Memory B cell (primary cell): ENCODE measurements around the gene SPG21.

ENCODE experiments used
- ATAC-seq: fragments of 150-1000 bp; cut with Tn5 transposase; 2 replicates; pipeline ENCODE4 v1.10.0; 2021; ENCODE audit warnings: low read depth, mild to moderate bottlenecking, moderate library complexity
- DNase-seq, 2 donors: peaks; one replicate each; pipeline ENCODE4 v3.0.0; 2022; ENCODE audit warnings: low spot score in 2 of 2
- H3K27ac Mint-ChIP-seq: one replicate; pipeline ENCODE4 v1.8.0; 2022; ENCODE audit warnings: mild to moderate bottlenecking, moderate library complexity, mixed read lengths
- H3K27me3 Mint-ChIP-seq: one replicate; pipeline ENCODE4 v1.8.0; 2022; ENCODE audit warnings: mixed read lengths
- H3K36me3 Mint-ChIP-seq: one replicate; pipeline ENCODE4 v1.8.0; 2022; ENCODE audit warnings: mild to moderate bottlenecking, mixed read lengths
- H3K4me1 Mint-ChIP-seq: one replicate; pipeline ENCODE4 v1.8.0; 2022; ENCODE audit warnings: mixed read lengths
- H3K4me3 Mint-ChIP-seq: one replicate; pipeline ENCODE4 v1.8.0; 2022; ENCODE audit warnings: mild to moderate bottlenecking, moderate library complexity, mixed read lengths
- H3K9me3 Mint-ChIP-seq: one replicate; pipeline ENCODE4 v1.8.0; 2022; ENCODE audit warnings: mixed read lengths

Gene SPG21

GRCh38 chr15:64943512-64944225, 46.0 kb downstream of the SPG21 start:
- no peak for DNase-seq
- no peak for ATAC-seq
- Mint-ChIP-seq H3K9me3 (no peaks in the 10 kb centered on the region), H3K27me3 (no peaks in the 10 kb centered on the region), H3K27ac (no peak overlapping the region), H3K36me3 (peaks cover 2% of the 10 kb centered on the region), H3K4me3 (no peak overlapping the region), H3K4me1 (no peaks in the 10 kb centered on the region)

GRCh38 chr15:64942356-64942755, 47.4 kb downstream of the SPG21 start:
- no peak overlapping the region for H3K27ac Mint-ChIP-seq
- no peaks in the 10 kb centered on the region for H3K4me1 Mint-ChIP-seq
- no peak overlapping the region for H3K4me3 Mint-ChIP-seq
- H3K36me3 Mint-ChIP-seq: peaks cover 2% of the 10 kb centered on the region
- H3K9me3 Mint-ChIP-seq: no peaks in the 10 kb centered on the region
- ATAC-seq: no peak
- no peaks in the 10 kb centered on the region for H3K27me3 Mint-ChIP-seq
- no peak for DNase-seq

GRCh38 chr15:64938192-64938591, 51.5 kb downstream of the SPG21 start:
- Mint-ChIP-seq H3K27me3 (no peaks in the 10 kb centered on the region), H3K4me1 (no peaks in the 10 kb centered on the region)

DNA sequence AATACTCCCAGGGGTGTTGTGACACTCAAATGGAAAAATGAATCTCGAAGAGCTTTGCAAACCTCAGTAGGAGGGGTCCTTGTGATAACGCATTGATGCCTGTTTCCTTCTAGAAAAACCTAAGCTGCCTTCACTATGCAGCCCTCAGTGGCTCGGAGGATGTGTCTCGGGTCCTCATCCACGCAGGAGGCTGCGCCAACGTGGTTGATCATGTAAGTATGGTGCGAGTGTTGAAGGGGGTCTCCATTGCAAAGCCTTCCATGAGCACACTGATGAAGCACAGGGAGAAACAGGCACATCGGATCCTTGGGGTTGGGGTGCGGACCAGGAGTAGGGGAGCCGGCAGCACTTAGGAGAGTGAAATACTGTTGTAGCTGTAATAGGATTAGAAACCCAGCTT, 55.7 kb downstream of the SPG21 start:
- no peaks in the 10 kb centered on the region for H3K27me3 Mint-ChIP-seq
- no peak overlapping the region for H3K27ac Mint-ChIP-seq
- peaks cover 8% of the 10 kb centered on the region for H3K36me3 Mint-ChIP-seq
- no peak overlapping the region for H3K4me3 Mint-ChIP-seq
- no peaks in the 10 kb centered on the region for H3K4me1 Mint-ChIP-seq
- DNase-seq: no peak
- H3K9me3 Mint-ChIP-seq: no peaks in the 10 kb centered on the region
- ATAC-seq: no peak

More at GRCh38 chr15:64938192-64938591, 51.5 kb downstream of the SPG21 start:
- Mint-ChIP-seq H3K36me3 (peaks cover 4% of the 10 kb centered on the region), H3K27ac (no peak overlapping the region), H3K9me3 (no peaks in the 10 kb centered on the region), H3K4me3 (no peak overlapping the region)
- ATAC-seq (no peak), DNase-seq (no peak)

DNA sequence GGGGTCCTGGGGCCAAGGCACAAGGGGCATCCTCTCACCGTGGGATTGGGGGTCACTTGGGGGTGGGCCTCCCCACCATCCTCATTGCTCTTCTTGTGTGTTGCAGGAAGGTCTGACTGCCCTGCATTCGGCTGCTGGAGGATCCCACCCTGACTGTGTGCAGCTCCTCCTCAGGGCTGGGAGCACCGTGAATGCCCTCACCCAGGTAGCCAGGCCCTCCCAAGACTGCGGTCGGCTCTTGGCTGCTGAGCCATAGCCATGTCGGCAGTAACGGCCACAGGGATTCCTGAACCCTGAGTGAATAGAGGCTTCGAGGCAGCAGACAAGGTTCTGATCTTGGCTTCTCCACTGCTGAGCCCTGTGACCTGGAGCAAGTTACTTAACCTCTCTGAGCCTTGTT, 58.3 kb downstream of the SPG21 start:
- no peaks in the 10 kb centered on the region for H3K4me1 Mint-ChIP-seq
- ATAC-seq (no peak), DNase-seq (no peak)
- peaks cover 8% of the 10 kb centered on the region for H3K36me3 Mint-ChIP-seq
- H3K9me3 Mint-ChIP-seq: no peaks in the 10 kb centered on the region
- no peak overlapping the region for H3K27ac Mint-ChIP-seq
- no peaks in the 10 kb centered on the region for H3K27me3 Mint-ChIP-seq
- no peak overlapping the region for H3K4me3 Mint-ChIP-seq

DNA sequence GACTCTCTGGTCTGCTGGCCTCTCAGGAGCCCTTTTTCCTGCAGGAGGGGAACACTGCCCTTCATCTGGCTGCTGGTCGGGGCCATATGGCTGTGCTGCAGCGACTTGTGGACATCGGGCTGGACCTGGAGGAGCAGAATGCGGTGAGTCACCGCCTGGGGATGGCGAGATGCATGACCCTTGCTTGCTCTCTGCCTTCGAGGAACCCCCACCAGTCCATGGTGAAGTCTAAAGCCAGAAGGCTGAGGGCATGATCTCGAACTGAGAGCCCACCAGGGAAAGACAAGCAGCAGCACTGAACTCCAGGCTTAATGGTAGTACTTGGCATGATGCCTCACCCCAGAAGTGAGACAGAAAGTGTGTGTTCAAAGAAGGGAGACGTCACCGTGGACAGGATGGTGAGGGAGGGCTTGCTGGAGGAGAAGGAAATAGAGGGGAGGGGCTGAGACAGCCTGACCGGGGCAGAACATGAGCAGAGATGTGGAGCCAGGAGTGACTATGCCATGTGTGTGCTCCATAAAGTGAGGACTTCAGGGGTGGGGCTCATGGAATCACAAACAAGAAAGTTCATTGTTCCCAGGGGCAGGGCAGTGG, 58.8 kb downstream of the SPG21 start:
- Mint-ChIP-seq H3K36me3 (peaks cover 12% of the 10 kb centered on the region), H3K27me3 (no peaks in the 10 kb centered on the region), H3K4me1 (no peaks in the 10 kb centered on the region), H3K4me3 (no peak overlapping the region), H3K27ac (no peak overlapping the region), H3K9me3 (no peaks in the 10 kb centered on the region)
- no peak for ATAC-seq
- DNase-seq: no peak

DNA sequence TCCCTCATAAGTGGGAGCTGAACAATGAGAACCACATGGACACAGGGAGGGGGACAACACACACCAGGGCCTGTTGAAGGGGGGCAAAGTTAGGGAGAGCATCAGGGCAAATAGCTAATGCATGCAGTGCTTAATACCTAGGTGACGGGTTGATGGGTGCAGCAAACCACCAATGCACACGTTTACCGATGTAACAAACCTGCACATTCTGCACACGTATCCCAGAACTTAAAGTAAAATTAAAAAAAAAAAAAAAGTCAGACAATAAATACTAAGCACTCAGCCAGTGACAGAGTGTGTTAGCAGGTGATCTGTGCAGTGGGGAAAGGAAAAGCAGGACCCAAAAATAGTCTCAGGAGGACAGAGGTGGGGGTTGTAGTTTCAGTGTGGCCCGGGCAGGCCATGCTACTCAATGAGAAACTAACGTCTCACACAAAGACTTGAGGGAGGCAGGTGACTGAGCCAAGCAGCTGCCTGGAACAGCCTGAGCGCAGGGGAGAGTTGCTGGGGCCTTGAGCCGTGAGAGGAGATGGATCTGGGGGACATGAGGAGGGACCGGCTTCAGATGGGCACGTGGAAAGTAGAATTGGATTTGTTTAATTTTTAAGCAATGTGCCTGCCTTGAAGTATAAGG, 59.6 kb downstream of the SPG21 start:
- H3K27ac Mint-ChIP-seq: no peak overlapping the region

GRCh38 chr15:64928626-64929220, 61.0 kb downstream of the SPG21 start:
- H3K4me3 Mint-ChIP-seq: no peak overlapping the region
- no peak overlapping the region for H3K27ac Mint-ChIP-seq
- peaks cover 14% of the 10 kb centered on the region for H3K36me3 Mint-ChIP-seq
- no peaks in the 10 kb centered on the region for H3K27me3 Mint-ChIP-seq
- no peaks in the 10 kb centered on the region for H3K9me3 Mint-ChIP-seq
- no peak for DNase-seq
- ATAC-seq: no peak
- H3K4me1 Mint-ChIP-seq: peaks cover 3% of the 10 kb centered on the region

More for the DNA sequence above, 59.6 kb downstream of the SPG21 start:
- H3K4me3 Mint-ChIP-seq: no peak overlapping the region
- ATAC-seq (no peak), DNase-seq (no peak)
- H3K27me3 Mint-ChIP-seq: no peaks in the 10 kb centered on the region
- H3K4me1 Mint-ChIP-seq: peaks cover 3% of the 10 kb centered on the region
- peaks cover 14% of the 10 kb centered on the region for H3K36me3 Mint-ChIP-seq
- no peaks in the 10 kb centered on the region for H3K9me3 Mint-ChIP-seq

GRCh38 chr15:64926661-64927060, 63.1 kb downstream of the SPG21 start:
- no peak for ATAC-seq
- H3K4me1 Mint-ChIP-seq: peaks cover 3% of the 10 kb centered on the region
- no peak for DNase-seq
- H3K9me3 Mint-ChIP-seq: no peaks in the 10 kb centered on the region
- H3K4me3 Mint-ChIP-seq: no peak overlapping the region
- H3K27ac Mint-ChIP-seq: no peak overlapping the region
- H3K36me3 Mint-ChIP-seq: peaks cover 11% of the 10 kb centered on the region
- no peaks in the 10 kb centered on the region for H3K27me3 Mint-ChIP-seq

GRCh38 chr15:64925335-64926330, 64.1 kb downstream of the SPG21 start:
- Mint-ChIP-seq H3K27ac (no peak overlapping the region), H3K27me3 (no peaks in the 10 kb centered on the region), H3K4me3 (no peak overlapping the region), H3K4me1 (peaks cover 3% of the 10 kb centered on the region), H3K9me3 (no peaks in the 10 kb centered on the region), H3K36me3 (peaks cover 9% of the 10 kb centered on the region)
- no peak for ATAC-seq
- DNase-seq: no peak

- Mint-ChIP-seq H3K27me3 (no peaks in the 10 kb centered on the region), H3K4me1 (peaks cover 3% of the 10 kb centered on the region), H3K9me3 (no peaks in the 10 kb centered on the region)
These were observed 66.2 kb downstream of the SPG21 start for GRCh38 chr15:64923546-64923945.

DNA sequence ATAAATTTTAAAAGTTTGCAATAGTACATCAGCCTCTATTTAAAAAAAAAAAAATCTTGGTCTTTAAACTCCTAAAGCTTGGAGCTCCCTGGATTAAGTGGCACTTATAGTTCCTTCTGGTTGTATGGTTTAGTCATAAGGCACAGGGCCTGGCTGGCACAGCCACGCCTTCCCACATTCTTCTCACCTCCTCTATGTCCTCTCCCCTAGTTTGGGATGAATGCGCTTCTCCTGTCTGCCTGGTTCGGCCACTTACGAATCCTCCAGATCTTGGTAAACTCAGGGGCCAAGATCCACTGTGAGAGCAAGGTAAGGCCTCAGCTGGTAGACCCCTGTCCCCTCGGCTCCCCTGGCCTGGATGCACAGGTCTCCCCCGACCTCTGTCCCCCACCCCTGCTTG, 68.0 kb downstream of the SPG21 start:
- Mint-ChIP-seq H3K27ac (no peak overlapping the region), H3K36me3 (peaks cover 9% of the 10 kb centered on the region), H3K27me3 (no peaks in the 10 kb centered on the region), H3K9me3 (no peaks in the 10 kb centered on the region), H3K4me1 (peaks cover 3% of the 10 kb centered on the region), H3K4me3 (no peak overlapping the region)
- ATAC-seq (no peak), DNase-seq (no peak)

More at GRCh38 chr15:64923546-64923945, 66.2 kb downstream of the SPG21 start:
- ATAC-seq (no peak), DNase-seq (no peak)
- H3K27ac Mint-ChIP-seq: no peak overlapping the region
- no peak overlapping the region for H3K4me3 Mint-ChIP-seq
- H3K36me3 Mint-ChIP-seq: peaks cover 9% of the 10 kb centered on the region

DNA sequence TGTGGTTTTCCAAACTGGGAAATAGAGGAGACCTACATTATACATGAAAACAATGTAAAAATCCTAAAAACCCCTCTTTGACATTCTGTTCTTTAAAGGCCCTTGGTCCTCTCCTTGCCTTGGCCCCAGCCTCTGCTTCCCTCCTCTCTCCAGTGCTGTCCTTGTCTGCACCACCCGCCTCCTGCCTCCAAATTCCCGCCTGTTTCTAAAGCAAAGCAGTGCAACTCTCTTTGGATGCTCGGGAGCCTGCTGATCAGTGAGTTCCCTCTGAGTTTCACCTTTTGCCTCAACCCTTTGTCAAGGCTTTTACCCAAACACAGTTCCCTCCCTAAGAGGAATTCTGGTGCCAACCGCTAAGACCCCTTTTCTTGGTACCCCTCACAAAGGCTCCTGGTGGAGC, 70.0 kb downstream of the SPG21 start:
- H3K27me3 Mint-ChIP-seq: no peaks in the 10 kb centered on the region
- H3K9me3 Mint-ChIP-seq: no peaks in the 10 kb centered on the region
- DNase-seq (no peak), ATAC-seq (no peak)
- H3K27ac Mint-ChIP-seq: no peak overlapping the region
- no peaks in the 10 kb centered on the region for H3K4me1 Mint-ChIP-seq
- H3K4me3 Mint-ChIP-seq: no peak overlapping the region
- peaks cover 2% of the 10 kb centered on the region for H3K36me3 Mint-ChIP-seq
